ENCODE results near the gene SART1.

The SART1 gene

DNA sequence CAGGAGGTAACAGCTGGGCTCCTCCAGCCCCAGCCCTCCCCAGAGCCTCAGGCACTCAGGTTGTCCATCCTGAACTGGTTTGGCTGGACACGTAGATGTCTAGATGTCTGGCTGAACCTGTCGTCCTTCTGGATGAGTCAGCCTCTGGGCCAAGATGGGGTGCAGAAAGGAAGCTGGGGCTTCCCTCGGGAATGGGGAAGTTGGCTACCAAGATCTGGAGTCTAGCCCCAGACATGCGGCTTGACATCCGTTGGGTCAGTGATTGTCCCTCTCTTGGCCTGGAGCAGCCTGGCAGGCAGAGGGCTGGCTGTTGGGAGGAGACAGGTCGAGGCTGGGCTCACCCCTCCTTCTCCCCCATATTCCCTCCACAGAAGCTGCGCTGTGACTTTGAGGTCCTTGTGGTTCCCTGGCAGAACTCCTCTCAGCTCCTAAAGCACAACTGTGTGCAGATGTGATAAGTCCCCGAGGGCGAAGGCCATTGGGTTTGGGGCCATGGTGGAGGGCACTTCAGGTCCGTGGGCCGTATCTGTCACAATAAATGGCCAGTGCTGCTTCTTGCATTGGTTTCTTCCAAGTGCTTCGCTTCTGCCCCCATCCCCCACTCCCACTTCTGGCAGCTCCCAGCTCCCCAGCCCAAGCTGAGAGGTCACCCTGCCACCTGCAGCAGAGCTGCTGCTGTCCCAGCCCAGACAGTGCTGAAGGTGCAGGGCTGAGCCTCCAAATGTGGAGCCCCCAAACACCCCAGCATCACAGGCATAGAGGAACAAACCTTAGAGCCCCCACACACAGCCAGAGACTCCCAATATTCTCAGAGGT is 51.6 kb downstream of the SART1 start:
- TF ChIP-seq CTCF (IDR thresholded peaks at IDR 0.05; ENCODE audit: low read depth, low read length, missing control alignments), result no peak
- no peak for DNase-seq (ENCODE audit: low read depth)
- no peak overlapping the region for H3K4me3 ChIP-seq (ENCODE audit: low read depth, low read length)
- in situ Hi-C loops (cut with HindIII; ENCODE audit: low sequenced_read_pairs), result no loop called here

- no peak for TF ChIP-seq CTCF (IDR thresholded peaks at IDR 0.05; ENCODE audit: low read depth, low read length, missing control alignments)
- no peak for DNase-seq (ENCODE audit: low read depth)
- H3K4me3 ChIP-seq (ENCODE audit: low read depth, low read length), result no peak overlapping the region
- in situ Hi-C loops (cut with HindIII; ENCODE audit: low sequenced_read_pairs), result no loop called here
Observed at GRCh38 chr11:66013762-66014100, 52.2 kb downstream of the SART1 start.

GRCh38 chr11:66014804-66015453 is 53.4 kb downstream of the SART1 start:
- no peak overlapping the region for H3K4me3 ChIP-seq (ENCODE audit: low read depth, low read length)
- in situ Hi-C loops (cut with HindIII; ENCODE audit: low sequenced_read_pairs), result no loop called here
- no peak for TF ChIP-seq CTCF (IDR thresholded peaks at IDR 0.05; ENCODE audit: low read depth, low read length, missing control alignments)
- DNase-seq (ENCODE audit: low read depth), result no peak

DNA sequence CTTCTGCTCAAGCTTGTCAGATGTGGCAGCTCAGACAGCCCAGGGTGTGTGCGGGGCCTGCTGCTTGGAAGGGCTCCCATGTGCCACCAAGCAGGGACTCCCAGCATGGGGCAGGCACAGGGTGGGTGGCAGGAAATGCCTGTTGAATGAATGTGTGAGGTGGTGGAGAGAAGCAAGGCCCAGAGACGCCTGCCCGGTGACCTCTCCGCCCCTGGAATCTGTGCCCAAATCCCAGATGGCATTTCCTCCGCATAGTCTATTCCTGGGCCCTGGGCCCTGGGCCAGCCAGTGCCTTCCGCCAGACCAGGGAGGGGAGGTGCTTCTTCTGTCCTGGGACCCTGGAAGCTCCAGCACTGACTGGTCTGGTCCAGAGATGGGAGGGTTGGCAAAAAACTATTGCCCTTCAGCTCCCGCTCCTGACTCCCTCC is 53.9 kb downstream of the SART1 start:
- TF ChIP-seq CTCF (IDR thresholded peaks at IDR 0.05; ENCODE audit: low read depth, low read length, missing control alignments), result no peak
- H3K4me3 ChIP-seq (ENCODE audit: low read depth, low read length), result no peak overlapping the region
- DNase-seq (ENCODE audit: low read depth), result no peak
- in situ Hi-C loops (cut with HindIII; ENCODE audit: low sequenced_read_pairs), result no loop called here

GRCh38 chr11:66015936-66016792 is 54.6 kb downstream of the SART1 start:
- in situ Hi-C loops (cut with HindIII; ENCODE audit: low sequenced_read_pairs), result no loop called here
- no peak for DNase-seq (ENCODE audit: low read depth)
- H3K4me3 ChIP-seq (ENCODE audit: low read depth, low read length), result no peak overlapping the region
- TF ChIP-seq CTCF (IDR thresholded peaks at IDR 0.05; ENCODE audit: low read depth, low read length, missing control alignments), result no peak

DNA sequence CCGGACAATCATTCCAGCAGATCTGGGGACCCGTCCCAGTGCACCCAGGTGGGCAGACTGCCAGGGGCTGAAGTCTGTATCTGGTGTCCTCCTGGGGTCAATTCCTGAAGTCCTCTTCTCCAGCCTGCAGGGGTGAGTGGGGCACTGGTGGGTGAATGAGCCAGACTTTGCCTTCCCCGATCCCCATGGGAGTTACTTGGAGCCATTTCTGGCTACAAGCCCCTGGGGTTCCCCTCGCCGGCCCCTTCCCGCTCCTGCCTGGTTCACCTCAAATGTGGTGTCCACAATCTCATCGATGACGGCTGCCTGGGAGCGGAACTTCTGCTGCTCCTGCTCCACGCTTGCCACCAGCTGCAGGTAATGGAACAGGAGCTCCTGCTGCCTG is 55.3 kb downstream of the SART1 start:
- TF ChIP-seq CTCF (IDR thresholded peaks at IDR 0.05; ENCODE audit: low read depth, low read length, missing control alignments), result no peak
- no peak overlapping the region for H3K4me3 ChIP-seq (ENCODE audit: low read depth, low read length)
- in situ Hi-C loops (cut with HindIII; ENCODE audit: low sequenced_read_pairs), result no loop called here
- DNase-seq (ENCODE audit: low read depth), result no peak

Data from astrocyte of the cerebellum (primary cell).